Kidney tubule cell (primary cell): ENCODE measurements around the gene MFN2.
"Not testable (repeated sequence)": the region's sequence is repeated elsewhere in the genome, so short reads cannot be mapped to it uniquely, and the experiment has no call there.

ENCODE experiments used
- DNase-seq: peaks from one replicate; pipeline ENCODE4 v3.0.0-alpha.2; 2018; ENCODE audit warnings: low spot score

Gene MFN2

GRCh38 chr1:11979851-11980675, at the start of gene MFN2:
Gene MFN2, plus strand, starts transcription at chr1:11980444. Its CDS starts 8,725 bp downstream, at chr1:11989169.
- peak; percentile 97 for DNase-seq

- no peak for DNase-seq
Measured at GRCh38 chr1:11930571-11931445, 49.4 kb upstream of the MFN2 start.

- no peak for DNase-seq
Measured at GRCh38 chr1:11931845-11932244, 48.4 kb upstream of the MFN2 start.

GRCh38 chr1:11934302-11935056, 45.8 kb upstream of the MFN2 start, which contains the start of gene PLOD1:
Gene PLOD1, plus strand, starts transcription at chr1:11934717. Its CDS starts 63 bp downstream, at chr1:11934780.
- DNase-seq, result peak; percentile 87

- no peak for DNase-seq
Measured at GRCh38 chr1:11935057-11935412, 45.2 kb upstream of the MFN2 start.

- DNase-seq, result not testable (repeated sequence)
Measured at GRCh38 chr1:11935733-11936132, 44.5 kb upstream of the MFN2 start.

GRCh38 chr1:11938722-11939526, 41.3 kb upstream of the MFN2 start:
- DNase-seq, result no peak

- not testable (repeated sequence) for DNase-seq
Measured at GRCh38 chr1:11939794-11940193, 40.5 kb upstream of the MFN2 start.

GRCh38 chr1:11940260-11940921, 39.9 kb upstream of the MFN2 start:
- no peak for DNase-seq

GRCh38 chr1:11942280-11942679, 38.0 kb upstream of the MFN2 start:
- DNase-seq, result no peak

- DNase-seq, result no peak
Measured at GRCh38 chr1:11943619-11944018, 36.6 kb upstream of the MFN2 start.

- DNase-seq, result no peak
Measured at GRCh38 chr1:11944358-11944931, 35.8 kb upstream of the MFN2 start.

- no peak for DNase-seq
Measured at GRCh38 chr1:11946647-11947046, 33.6 kb upstream of the MFN2 start.

- DNase-seq, result no peak
Measured at GRCh38 chr1:11948822-11949458, 31.3 kb upstream of the MFN2 start.

GRCh38 chr1:11951901-11952300, 28.3 kb upstream of the MFN2 start:
- DNase-seq, result no peak

- no peak for DNase-seq
Measured at GRCh38 chr1:11952455-11953109, 27.7 kb upstream of the MFN2 start.

GRCh38 chr1:11955221-11955620, 25.0 kb upstream of the MFN2 start:
- no peak for DNase-seq

- no peak for DNase-seq
Measured at GRCh38 chr1:11957398-11957797, 22.8 kb upstream of the MFN2 start.

- no peak for DNase-seq
Measured at GRCh38 chr1:11957897-11958296, 22.3 kb upstream of the MFN2 start.
